DMS114 treated with DMSO at 0.1 percent for 48 hours (cell line): ENCODE measurements around the gene APOL4.
"Not testable (repeated sequence)": the region's sequence is repeated elsewhere in the genome, so short reads cannot be mapped to it uniquely, and the experiment has no call there.

Experiments used
- DNase-seq: peaks from one replicate; lab custom pipeline; 2025; ENCODE audit not compliant: unreplicated experiment; lab: John Stamatoyannopoulos, UW

Gene APOL4

DNA sequence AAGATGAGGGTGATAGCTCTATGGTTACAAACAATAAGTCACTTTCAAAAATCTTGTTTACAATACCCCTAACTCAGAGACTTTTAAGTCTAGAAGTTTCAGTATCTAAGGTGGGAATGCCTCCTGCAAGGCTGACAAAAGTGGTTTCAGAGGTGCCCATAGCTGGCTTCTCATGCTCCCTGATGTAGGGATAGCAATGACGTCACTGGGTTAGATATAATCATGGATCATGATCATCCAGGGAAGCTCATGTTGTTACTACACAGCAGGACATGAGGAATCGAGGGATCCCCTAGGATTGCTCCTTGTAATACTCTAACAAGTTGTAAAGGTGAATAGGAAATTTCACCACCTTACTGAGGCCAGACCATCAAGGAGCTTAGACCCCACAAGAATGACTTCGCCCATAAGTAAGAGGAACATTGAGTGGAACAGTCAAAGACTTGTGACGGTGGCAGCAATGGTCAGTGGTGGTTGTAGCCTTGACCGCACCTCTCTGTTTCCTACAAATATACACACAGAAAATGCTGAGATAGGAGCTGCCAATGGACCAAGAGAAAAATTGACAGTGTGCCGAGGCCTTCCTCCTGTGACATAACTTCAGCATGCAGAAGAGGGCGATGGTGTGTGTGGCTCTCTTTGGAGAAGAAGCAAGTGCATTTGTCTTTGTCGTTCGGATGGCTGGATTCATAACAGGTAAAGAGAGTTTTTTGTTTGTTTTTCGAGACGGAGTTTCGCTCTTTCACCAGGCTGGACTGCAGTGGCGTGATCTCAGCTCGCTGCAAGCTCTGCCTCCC is 15.6 kb downstream of the APOL4 start:
- DNase-seq = no peak

GRCh38 chr22:36184433-36185025 is 17.1 kb downstream of the APOL4 start:
- DNase-seq = no peak

GRCh38 chr22:36183446-36183845 is 18.2 kb downstream of the APOL4 start:
- no peak for DNase-seq

GRCh38 chr22:36182857-36183256 is 18.8 kb downstream of the APOL4 start:
- DNase-seq = no peak

GRCh38 chr22:36182056-36182455 is 19.6 kb downstream of the APOL4 start:
- DNase-seq = no peak

GRCh38 chr22:36180928-36181327 is 20.7 kb downstream of the APOL4 start:
- DNase-seq = no peak

- DNase-seq = no peak
Measured at GRCh38 chr22:36180038-36180880, 21.4 kb downstream of the APOL4 start.

DNA sequence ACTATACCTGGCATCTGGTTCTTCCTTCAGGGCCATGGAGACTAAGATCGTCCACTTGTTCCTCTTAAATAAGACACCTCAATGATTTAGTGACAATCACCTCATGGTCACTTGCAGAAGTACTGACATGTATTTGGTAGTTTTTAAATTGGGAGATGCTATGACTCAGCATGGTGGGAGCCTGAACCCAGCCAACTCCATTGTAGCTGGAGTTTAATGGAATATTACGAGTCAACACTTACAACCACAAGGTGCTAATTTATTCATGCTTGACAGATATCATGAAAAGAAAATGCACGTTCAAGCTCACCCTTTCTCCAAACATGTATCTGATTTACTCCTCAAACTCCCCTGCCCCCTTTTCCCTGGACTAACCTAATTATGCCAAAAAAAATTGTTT is 24.4 kb downstream of the APOL4 start:
- DNase-seq = no peak

- no peak for DNase-seq
Measured at GRCh38 chr22:36175892-36176291, 25.7 kb downstream of the APOL4 start.

GRCh38 chr22:36171941-36172340 is 29.7 kb downstream of the APOL4 start:
- DNase-seq = no peak

DNA sequence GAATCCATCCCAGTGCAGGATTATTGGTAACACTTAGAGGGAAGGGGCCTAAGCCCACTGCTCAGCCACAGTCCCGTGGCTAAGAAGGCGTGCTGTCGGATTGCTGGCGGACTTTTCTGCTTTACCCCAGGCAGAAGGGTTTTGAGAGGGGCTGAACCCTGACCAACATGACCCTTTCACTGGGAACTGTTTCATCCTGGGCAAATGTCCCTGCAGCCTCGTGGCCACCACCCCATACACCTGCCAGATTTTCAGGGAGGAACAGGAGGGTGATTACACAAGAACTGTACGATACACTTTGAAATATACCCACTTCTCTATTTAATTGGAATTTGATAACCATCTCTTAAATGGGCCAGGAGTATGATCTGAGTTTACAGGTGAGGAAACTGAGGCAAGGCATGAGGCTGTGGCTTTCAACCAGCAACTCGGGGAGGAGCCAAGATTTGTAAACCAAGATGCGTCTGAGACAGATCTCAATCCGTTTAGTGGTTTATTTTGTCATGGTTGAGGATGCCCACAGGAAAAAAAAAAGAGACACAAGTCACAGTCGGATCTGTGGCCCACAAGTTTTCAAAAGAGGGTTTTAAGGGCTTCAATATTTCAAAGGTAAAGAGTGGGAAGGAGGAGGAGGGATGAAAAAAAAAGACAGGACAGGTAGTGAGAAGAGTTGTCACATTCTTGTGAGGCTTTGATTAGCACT is 34.9 kb downstream of the APOL4 start:
- DNase-seq = no peak

- no peak for DNase-seq
Measured at GRCh38 chr22:36166086-36166485, 35.5 kb downstream of the APOL4 start.

DNA sequence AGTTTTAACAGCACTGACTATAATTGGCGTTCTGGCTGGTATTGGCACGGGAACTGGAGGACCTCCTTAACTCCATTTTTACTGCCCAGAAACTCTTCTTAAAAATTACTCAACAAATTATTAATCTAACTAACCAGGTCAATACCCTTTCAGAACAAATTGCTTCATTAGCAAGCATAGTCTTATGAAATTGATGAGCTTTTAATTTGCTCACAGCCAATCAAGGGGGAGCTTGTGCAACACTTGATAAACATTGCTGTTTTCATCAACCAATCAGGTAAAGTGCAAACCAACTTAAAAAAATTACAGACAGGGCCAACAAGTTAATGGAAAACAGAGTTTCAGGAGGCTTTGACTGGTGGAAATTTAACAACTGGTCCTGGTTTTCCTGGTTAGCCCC is 36.5 kb downstream of the APOL4 start:
- DNase-seq = no peak

GRCh38 chr22:36164621-36165020 is 37.0 kb downstream of the APOL4 start:
- no peak for DNase-seq

- DNase-seq = no peak
Measured at GRCh38 chr22:36163497-36163896, 38.1 kb downstream of the APOL4 start.

DNA sequence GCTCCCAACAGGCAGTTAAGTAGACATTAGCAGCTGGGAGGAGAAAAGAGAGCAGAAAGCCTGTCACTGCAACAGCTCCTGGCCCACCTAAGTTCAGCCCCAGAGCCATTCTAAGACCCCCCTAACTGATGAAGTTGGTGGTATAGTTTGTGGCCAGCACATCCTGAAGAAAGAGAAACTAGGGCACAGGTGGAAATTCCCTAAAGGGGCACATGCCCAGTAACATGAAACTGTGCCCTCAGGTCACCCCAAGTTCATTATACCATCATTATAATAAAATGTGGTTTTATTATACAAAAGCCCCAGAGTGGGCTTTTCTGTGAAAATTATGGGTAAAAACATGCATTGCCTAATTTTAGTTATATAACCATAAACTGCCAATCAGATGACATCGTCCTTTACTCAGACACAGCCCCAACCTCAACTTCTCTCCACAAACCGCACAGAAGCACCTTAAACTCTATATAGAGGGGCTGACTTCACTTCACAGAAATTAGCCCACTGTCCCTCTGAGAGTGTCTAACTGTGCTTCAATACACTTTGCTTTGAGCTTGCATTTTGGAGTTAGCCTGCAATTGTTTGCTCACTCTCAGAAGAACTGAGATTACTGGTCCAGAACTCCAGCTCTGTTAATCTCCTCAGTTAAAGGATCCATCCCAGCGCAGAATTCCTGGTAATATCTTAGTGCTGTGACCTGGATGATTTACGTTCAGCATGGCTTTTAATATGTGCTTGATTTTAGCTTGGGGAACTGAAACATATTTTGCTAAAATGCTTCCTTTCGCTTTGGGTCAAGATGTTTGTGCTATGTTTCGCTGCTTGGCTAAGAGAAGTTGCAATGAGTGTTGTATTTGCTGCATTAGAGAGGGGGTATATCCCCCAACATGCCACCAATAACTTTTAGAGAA is 39.2 kb downstream of the APOL4 start:
- no peak for DNase-seq

- not testable (repeated sequence) for DNase-seq
Measured at GRCh38 chr22:36161793-36162126, 39.8 kb downstream of the APOL4 start.

GRCh38 chr22:36160499-36160942 is 41.1 kb downstream of the APOL4 start, which contains the start of gene APOL3:
Gene APOL3, minus strand, starts transcription at chr22:36160755. Its CDS starts 11,700 bp downstream, at chr22:36149055.
- no peak for DNase-seq

GRCh38 chr22:36156515-36157419 is 44.8 kb downstream of the APOL4 start:
- DNase-seq = no peak
